GM18505 (cell line): Measurements from ENCODE around the gene KCNG1.

Source experiments
- ATAC-seq: cut with Tn5 transposase; IDR thresholded peaks from one replicate; pipeline ENCODE4 v1.9.1; 2021; ENCODE audit not compliant: unreplicated experiment
- POLR2A ChIP-seq: IDR thresholded peaks from 4 replicates; pipeline ENCODE4 v1.6.1; 2011; ENCODE audit warnings: borderline replicate concordance; ENCODE audit not compliant: insufficient read depth, insufficient read length; ENCODE audit errors: extremely low read depth

Gene KCNG1

GRCh38 chr20:51011479-51011878 lies 11.4 kb downstream of the KCNG1 start:
- ATAC-seq = no peak
- no peak for TF ChIP-seq POLR2A

GRCh38 chr20:51010932-51011331 lies 12.0 kb downstream of the KCNG1 start:
- ATAC-seq = no peak
- TF ChIP-seq POLR2A = no peak

GRCh38 chr20:51010043-51010365 lies 12.9 kb downstream of the KCNG1 start:
- TF ChIP-seq POLR2A = no peak

GRCh38 chr20:51009303-51010042 lies 13.4 kb downstream of the KCNG1 start:
- no peak for TF ChIP-seq POLR2A
- ATAC-seq = no peak

More at GRCh38 chr20:51010043-51010365, 12.9 kb downstream of the KCNG1 start:
- no peak for ATAC-seq

GRCh38 chr20:51008718-51009117 lies 14.2 kb downstream of the KCNG1 start:
- ATAC-seq = no peak

GRCh38 chr20:51005214-51005613 lies 17.7 kb downstream of the KCNG1 start:
- TF ChIP-seq POLR2A = no peak
- ATAC-seq = no peak

More at GRCh38 chr20:51008718-51009117, 14.2 kb downstream of the KCNG1 start:
- TF ChIP-seq POLR2A = no peak

- TF ChIP-seq POLR2A = no peak
- no peak for ATAC-seq
These were observed 18.1 kb downstream of the KCNG1 start for GRCh38 chr20:51004781-51005180.

- ATAC-seq = no peak
- no peak for TF ChIP-seq POLR2A
These were observed 18.6 kb downstream of the KCNG1 start for GRCh38 chr20:51004305-51004727.

GRCh38 chr20:51003753-51004152 lies 19.2 kb downstream of the KCNG1 start:
- no peak for ATAC-seq
- TF ChIP-seq POLR2A = no peak

- TF ChIP-seq POLR2A = no peak
These were observed 20.3 kb downstream of the KCNG1 start for GRCh38 chr20:51002633-51003032.

GRCh38 chr20:51001430-51002265 lies 21.3 kb downstream of the KCNG1 start:
- TF ChIP-seq POLR2A = no peak
- no peak for ATAC-seq

More at GRCh38 chr20:51002633-51003032, 20.3 kb downstream of the KCNG1 start:
- no peak for ATAC-seq

- TF ChIP-seq POLR2A = no peak
- ATAC-seq = no peak
These were observed 23.6 kb downstream of the KCNG1 start for GRCh38 chr20:50999355-50999754.

GRCh38 chr20:50996901-50997865 lies 25.7 kb downstream of the KCNG1 start:
- no peak for ATAC-seq
- TF ChIP-seq POLR2A = no peak
